Stimulated activated naive CD8-positive, alpha-beta T cell treated with anti-CD3 and anti-CD28 coated beads, Interleukin-15, Interleukin-2, amounts not matched to agents 100 U/mL and 50 U/mL, for 24 hours (primary cell): ENCODE results near the gene TRIM66.

ENCODE experiments used
- ATAC-seq: fragments of 150-1000 bp; cut with Tn5 transposase; one replicate; pipeline ENCODE4 v1.10.0; 2021
- DNase-seq: peaks from one replicate; pipeline ENCODE4 v3.0.0; 2021

Gene TRIM66

GRCh38 chr11:8713760-8714454 is 31.4 kb upstream of the TRIM66 start:
- ATAC-seq: no peak
- DNase-seq: no peak

GRCh38 chr11:8712506-8712905 is 30.0 kb upstream of the TRIM66 start:
- ATAC-seq (no peak), DNase-seq (no peak)

GRCh38 chr11:8711895-8712442 is 29.5 kb upstream of the TRIM66 start:
- DNase-seq (no peak), ATAC-seq (no peak)

DNA sequence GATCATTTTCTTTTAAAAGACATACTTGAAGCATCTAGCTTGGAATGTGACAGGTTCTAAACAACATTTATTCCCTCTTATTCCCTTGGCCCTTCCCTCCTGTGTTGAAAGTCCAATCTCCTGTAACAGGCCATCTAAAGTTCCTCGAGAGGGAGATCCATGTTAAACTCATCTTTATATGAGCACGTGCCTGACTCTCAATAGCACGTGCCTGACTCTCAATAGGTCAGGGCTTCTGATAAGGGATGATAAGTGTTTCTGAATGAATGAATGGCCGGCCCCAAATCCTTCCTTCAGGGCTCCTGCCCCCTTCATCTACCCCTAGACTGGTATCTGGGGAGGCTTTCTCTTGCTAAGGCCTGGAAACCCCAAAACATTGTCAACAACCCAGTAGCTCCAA is 27.3 kb upstream of the TRIM66 start:
- DNase-seq: no peak

GRCh38 chr11:8709002-8709672 is 26.7 kb upstream of the TRIM66 start:
- ATAC-seq: no peak
- DNase-seq: no peak

More for the DNA sequence above, 27.3 kb upstream of the TRIM66 start:
- ATAC-seq: no peak

DNA sequence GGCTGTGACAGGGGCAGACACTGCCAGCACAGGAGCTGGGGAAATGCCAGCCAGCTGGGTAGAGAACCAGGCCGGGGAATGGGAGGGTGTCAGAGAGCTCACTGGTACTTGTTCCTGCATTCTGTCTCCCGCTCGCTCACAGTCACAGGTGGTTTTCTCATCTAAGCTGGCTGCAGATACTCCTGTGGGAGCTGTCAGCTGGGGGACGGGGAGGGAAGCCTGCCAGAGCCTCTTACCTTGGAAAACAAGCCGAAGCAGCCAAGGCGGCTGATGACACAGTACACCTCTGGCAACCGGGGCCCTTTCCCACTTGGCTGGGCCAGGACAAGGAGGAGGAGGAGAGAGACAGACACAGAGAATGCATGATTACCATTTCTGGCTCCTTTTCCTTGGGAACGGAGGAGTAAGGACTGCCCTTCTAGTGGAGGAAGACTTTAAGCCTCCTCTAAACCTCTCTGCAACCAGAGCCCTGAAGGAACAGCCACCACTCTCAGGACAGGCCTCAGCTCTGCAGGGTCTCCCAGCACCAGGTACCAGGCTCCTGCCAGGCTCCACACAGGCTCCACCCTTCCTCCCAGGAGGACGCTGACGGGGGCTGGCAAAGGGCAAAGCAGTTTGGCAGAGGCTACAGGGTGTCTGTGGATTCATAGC is 25.2 kb upstream of the TRIM66 start:
- DNase-seq (no peak), ATAC-seq (no peak)

DNA sequence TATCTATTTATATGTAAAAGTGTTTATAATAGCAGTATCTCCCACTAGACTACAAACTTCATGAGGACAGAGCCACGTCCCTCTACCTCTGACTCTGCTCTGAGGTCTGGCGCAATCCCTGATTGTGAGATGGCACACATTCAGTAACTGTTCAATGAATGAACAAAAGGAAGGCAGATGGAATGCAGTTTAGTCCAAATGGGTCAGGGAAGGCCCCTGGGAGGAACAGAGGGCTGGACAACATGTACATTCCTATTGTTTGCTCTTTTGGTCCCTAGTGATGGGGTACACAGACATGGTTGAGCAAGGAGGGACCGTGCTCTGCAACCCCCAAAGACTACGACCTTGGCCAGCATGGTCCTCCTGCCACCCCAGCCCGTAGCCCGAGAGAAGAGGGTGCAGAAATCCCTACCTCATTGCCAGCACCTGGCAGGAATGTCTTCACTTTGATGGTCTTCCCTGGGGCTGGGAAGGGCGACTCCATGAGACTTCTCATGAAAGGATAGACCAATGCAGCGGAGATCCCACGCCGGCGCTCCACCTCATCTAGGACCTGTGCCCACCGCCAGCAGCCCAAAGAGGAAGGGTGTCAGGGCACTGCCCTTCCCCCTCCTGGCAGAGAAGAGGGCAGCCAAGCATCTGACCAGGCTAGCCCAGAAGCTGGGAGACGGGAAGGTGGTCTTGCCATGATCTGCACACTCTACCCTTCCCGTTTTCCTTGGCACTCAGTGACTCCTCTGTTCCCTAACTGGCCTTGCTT is 24.4 kb upstream of the TRIM66 start:
- DNase-seq (no peak), ATAC-seq (no peak)

DNA sequence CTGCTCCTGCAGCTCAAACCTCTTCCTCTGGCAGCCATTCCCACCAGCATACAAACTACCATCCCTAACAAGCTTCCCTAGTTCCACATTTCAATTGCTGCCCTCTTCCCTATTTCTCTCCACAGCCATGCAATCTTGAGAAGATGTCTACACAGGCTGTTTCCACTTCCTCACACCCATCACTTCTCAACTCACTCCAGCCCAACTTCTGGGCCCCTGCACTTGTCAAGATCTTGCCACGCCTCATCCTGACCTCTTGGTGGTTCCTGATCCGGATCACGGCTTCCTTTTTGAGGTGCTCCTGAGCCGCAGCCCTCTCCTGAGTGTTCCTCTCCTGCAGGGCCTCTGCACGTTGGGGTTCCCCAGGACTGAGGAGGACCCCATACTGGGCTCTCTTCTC is 22.7 kb upstream of the TRIM66 start:
- DNase-seq (no peak), ATAC-seq (no peak)

DNA sequence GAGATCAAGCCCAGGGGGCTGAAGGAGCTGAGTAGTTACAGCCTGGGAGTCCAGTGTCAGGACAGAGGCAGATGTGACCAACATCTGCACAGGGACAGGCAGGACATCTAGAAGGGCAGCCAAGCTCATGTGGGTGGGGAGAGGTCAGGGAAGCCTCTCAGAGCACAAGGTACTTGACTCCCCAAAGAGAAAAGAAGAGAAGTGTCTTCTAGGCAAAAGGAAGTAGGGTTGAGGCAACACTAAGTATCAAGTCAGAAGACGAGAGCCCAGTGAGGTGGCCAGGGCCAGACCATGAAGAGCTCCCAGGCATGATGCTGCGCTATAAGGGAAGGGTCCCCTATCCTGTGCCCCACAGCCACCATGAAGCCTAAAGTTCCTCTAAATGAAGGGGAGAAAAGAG is 21.7 kb upstream of the TRIM66 start:
- ATAC-seq (no peak), DNase-seq (no peak)

DNA sequence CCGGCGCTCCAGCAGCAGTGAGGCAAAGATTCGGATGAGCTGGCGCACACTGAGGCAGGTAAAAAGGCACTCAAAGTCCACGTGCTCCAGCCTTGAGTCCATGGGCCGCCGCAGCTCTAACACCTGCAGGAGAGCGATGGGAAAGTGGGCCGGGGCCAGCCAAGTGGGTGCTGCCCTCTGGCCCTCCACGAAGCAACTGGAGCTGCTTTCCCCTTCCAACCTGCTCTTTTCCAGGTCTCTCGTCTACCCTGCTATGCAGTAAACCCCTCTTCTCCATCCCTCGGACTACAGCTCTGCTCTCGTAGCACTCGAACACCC is 20.1 kb upstream of the TRIM66 start:
- ATAC-seq (no peak), DNase-seq (no peak)

DNA sequence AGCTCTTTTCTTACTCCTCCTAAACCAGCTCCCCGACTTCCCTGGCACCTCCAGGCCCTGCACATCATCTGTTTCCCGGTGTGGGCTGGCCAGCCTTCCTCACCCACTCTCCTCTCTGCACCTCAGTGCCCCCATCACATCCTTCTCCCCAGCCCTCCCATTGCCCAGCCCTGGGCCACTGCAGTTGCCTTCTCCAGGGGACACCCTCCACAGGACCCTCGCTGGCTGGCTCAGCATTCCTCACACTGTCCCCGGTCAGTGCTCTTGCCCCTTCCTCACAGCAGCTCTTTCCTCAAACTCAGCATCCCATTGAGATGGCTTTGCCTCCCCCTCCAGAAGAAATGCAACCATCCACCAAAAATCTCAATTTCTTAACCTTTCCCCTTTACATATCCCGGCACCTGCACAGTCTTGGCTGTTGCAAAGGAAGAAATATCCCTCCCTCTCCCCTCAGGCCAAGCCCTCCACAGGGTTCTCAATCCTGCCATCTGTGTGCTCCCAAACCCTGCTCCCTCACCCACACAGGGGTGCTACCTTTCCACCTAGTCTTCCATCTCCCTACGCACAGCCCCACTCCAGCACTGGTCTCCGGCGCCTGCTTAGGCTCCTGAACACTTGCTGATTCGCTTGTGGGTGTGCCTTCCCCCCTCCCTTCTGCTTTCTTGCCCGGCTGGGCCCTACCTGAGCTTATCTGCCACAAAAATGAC is 19.6 kb upstream of the TRIM66 start:
- DNase-seq (no peak), ATAC-seq (no peak)

DNA sequence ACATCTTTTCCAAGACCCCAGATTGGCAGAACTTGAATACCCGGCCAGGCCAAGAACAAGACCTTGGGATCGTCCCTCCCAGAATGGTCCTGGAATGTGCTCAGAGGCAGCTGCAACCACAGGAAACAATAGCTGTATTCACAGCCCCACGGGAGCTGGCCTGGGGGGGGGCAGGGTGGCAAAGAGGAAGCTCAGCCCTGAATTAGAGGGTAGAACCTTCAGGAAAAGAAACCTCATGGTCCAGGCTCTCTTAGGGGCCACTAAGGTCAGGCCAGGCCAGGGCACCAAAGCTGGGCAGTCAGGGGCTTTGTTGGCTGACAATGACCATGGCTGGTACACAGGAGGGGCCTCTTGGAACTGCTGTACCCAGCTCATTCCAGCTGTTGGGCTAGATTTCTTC is 17.4 kb upstream of the TRIM66 start:
- no peak for ATAC-seq
- no peak for DNase-seq

- DNase-seq (no peak), ATAC-seq (no peak)
Observed at GRCh38 chr11:8698917-8699441, 16.5 kb upstream of the TRIM66 start.

GRCh38 chr11:8698379-8698851 is 15.9 kb upstream of the TRIM66 start:
- no peak for ATAC-seq
- no peak for DNase-seq

DNA sequence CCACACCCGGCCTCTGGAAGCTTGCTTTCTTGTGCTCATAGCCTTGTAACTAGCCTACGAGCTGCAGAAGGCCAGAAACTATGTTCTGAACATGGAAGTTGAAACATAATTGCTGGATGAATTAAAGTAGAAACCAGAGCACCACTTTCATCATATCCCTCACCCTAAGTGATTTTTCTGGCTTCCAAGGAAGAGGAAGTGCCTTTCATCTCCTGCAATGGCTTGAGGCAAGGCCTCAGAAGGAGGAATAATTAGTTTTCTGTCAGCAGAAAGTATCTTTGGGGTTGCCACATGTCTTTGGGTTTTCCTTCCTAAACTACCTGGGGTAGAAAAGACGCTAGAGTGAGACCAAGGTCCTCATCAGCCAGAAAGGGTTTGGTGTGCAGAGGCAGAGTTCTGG is 14.6 kb upstream of the TRIM66 start:
- no peak for ATAC-seq
- DNase-seq: no peak

- DNase-seq (no peak), ATAC-seq (no peak)
Observed at GRCh38 chr11:8694137-8694536, 11.7 kb upstream of the TRIM66 start.

DNA sequence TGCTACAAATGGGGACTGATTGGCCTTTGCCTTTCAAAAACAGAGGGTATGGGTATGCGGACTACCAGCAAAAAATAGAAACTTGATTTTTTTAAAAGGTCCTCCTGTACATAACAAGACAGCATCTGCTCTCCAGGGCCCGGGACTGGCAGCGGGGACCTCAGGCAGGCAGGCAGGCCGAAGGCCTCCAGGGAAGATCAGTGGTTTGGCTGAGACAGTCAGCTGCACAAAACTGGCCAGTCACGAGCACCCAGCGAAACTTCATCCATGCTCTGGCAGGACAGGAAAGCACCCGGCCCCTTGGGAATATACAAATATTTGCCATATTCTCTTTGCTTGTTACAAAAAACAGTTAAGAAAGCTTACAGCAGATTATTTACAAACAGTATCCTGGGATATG is 11.1 kb upstream of the TRIM66 start:
- no peak for DNase-seq
- no peak for ATAC-seq

DNA sequence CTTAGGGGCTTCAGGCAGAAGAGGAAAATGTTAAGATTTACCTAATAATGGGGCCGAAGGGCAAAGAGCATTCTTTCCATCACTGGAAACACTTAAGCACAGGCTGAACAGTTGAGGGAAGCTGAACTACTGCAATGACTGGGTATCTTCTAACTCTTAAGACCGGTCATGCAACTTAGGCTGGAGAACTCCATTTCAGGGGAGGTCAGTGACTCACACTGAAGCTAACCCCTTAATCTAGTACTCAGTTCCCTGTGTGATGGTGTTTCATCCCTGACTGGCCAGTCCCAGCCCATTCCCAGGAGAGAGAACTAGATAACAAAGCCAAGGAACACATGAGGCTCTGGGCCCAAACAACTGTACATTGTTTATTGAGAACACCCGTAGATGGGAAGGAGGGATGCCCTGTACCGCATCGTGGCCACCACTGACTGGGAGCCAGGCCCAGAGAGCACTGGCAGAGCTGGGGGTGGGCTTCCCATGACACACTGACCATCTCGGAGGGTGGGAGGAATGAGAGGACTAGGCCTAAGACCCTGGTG is 10.6 kb upstream of the TRIM66 start:
- DNase-seq: no peak
- no peak for ATAC-seq

GRCh38 chr11:8692417-8692816 is 10.0 kb upstream of the TRIM66 start:
- ATAC-seq (no peak), DNase-seq (no peak)

DNA sequence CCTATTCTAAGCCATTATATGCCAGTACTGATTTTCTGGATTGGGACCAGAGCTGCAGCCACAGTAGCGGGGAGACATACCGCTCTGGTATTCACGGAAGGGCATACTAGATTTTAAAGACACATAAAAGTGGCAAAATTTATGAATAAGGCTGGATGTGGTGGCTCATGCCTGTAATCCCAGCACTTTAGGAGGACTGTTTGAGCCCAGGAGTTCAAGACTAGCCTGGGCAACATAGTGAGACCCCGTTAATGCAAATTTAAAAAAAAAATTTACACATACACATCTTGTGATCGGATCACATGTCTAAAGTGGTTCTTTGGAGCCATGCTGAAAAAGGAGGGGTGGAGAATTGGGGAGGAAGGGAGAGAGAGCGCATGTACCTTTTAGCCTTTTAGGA is 9.1 kb upstream of the TRIM66 start:
- ATAC-seq: no peak
- DNase-seq: no peak
